HG03097 (cell line): ENCODE results near the gene SOX5.

ENCODE experiments used
- ATAC-seq: cut with Tn5 transposase; IDR thresholded peaks from one replicate; pipeline ENCODE4 v1.9.1; 2021; ENCODE audit not compliant: unreplicated experiment, low FRiP score

SOX5 gene

GRCh38 chr12:23628806-23629205 lies 320.7 kb downstream of the SOX5 start:
- ATAC-seq = no peak

GRCh38 chr12:23626791-23627190 lies 322.7 kb downstream of the SOX5 start:
- no peak for ATAC-seq

- no peak for ATAC-seq
Observed at GRCh38 chr12:23621900-23622299, 327.6 kb downstream of the SOX5 start.

- no peak for ATAC-seq
Observed at GRCh38 chr12:23618718-23619117, 330.8 kb downstream of the SOX5 start.

GRCh38 chr12:23617749-23618148 lies 331.7 kb downstream of the SOX5 start:
- no peak for ATAC-seq

- no peak for ATAC-seq
Observed at GRCh38 chr12:23614280-23614679, 335.2 kb downstream of the SOX5 start.

GRCh38 chr12:23611320-23611719 lies 338.1 kb downstream of the SOX5 start:
- ATAC-seq = no peak

GRCh38 chr12:23600919-23601318 lies 348.6 kb downstream of the SOX5 start:
- ATAC-seq = no peak

- ATAC-seq = no peak
Observed at GRCh38 chr12:23596568-23596967, 352.9 kb downstream of the SOX5 start.

- no peak for ATAC-seq
Observed at GRCh38 chr12:23587833-23588559, 361.5 kb downstream of the SOX5 start.

- ATAC-seq = no peak
Observed at GRCh38 chr12:23585782-23586163, 363.7 kb downstream of the SOX5 start.

- ATAC-seq = no peak
Observed at GRCh38 chr12:23585156-23585781, 364.2 kb downstream of the SOX5 start.

GRCh38 chr12:23581913-23582312 lies 367.6 kb downstream of the SOX5 start:
- no peak for ATAC-seq

- no peak for ATAC-seq
Observed at GRCh38 chr12:23579257-23579656, 370.2 kb downstream of the SOX5 start.

- peak; percentile 64 for ATAC-seq
Observed at GRCh38 chr12:23576372-23576771, 373.1 kb downstream of the SOX5 start.

- no peak for ATAC-seq
Observed at GRCh38 chr12:23569356-23569755, 380.1 kb downstream of the SOX5 start.

GRCh38 chr12:23566133-23566532 lies 383.3 kb downstream of the SOX5 start:
- ATAC-seq = no peak

- no peak for ATAC-seq
Observed at GRCh38 chr12:23564451-23565152, 384.9 kb downstream of the SOX5 start.

- no peak for ATAC-seq
Observed at GRCh38 chr12:23561364-23562345, 387.8 kb downstream of the SOX5 start.

GRCh38 chr12:23560611-23561010 lies 388.9 kb downstream of the SOX5 start:
- ATAC-seq = peak; percentile 89
